Stimulated activated CD8-positive, alpha-beta memory T cell treated with anti-CD3 and anti-CD28 coated beads, Interleukin-4, amount 100 ng/mL, for 48 hours (primary cell): ENCODE data around the gene MFN1.

Source experiments
- DNase-seq: peaks from one replicate; pipeline ENCODE4 v3.0.0-alpha.2; 2020

Gene MFN1

GRCh38 chr3:179432451-179432850 lies 84.9 kb downstream of the MFN1 start:
- DNase-seq = no peak

GRCh38 chr3:179436517-179436916 lies 89.0 kb downstream of the MFN1 start:
- no peak for DNase-seq

- no peak for DNase-seq
Observed at GRCh38 chr3:179438841-179439240, 91.3 kb downstream of the MFN1 start.
